ENCODE data around the gene TNF. TPM values are rescaled to one million over a fixed set of nuclear protein-coding genes. Genes with fewer than 3 reads are reported as not detected.

TNF gene
- total and polyA plus RNA-seq, 2 of the 13 experiments (the other 11 are each of a cell fraction or from before 2014, with no cell fraction given) = not detected

- TF ChIP-seq HOXA9 (CRISPR knock-in tag; IDR thresholded peaks at IDR 0.05; ENCODE audit: borderline replicate concordance) = 0 out of 2 replicates have a peak, but pooled peaks have one; percentile 47
Observed at GRCh38 chr6:31547727-31548543, 27.4 kb upstream of the TNF start (continued).

DNA sequence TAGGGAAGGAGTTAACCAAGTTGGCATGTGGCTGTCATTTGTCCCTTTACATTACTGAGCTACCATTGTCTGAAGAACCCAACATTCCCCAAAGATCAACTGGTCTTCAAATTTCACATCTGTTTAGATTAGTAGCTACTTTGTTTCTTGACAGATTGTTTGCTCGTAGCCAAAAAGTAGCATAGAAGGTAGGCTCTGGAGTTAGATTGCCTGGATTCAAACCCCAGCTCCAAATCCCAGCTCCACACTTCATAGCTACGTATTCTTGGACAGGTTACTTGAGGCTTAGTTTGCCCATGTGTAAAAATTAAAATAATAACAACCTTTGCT is 26.9 kb upstream of the TNF start:
- Histone ChIP-seq H3K4me2 (ENCODE audit: low read depth, low read length) (peak overlapping the region; percentile 91), H3K36me3 (replicated peaks in 1 of 2; ENCODE audit: control insufficient read depth in 1 of 2, insufficient read depth in 2 of 2, low read length in 2 of 2) (peaks cover 3 to 13% of the 10 kb centered on the region in 2 experiments), H2AFZ (ENCODE audit: low read length) (no peak overlapping the region), H3K4me3 (replicated peaks in 1 of 3; ENCODE audit: insufficient read depth in 1 of 3, low read depth in 2 of 3, low read length in 3 of 3) (peak overlapping the region in 2 of 3 experiments; percentile 76 to 93; a peak in 3 of 6 replicates), H3K9ac (ENCODE audit: insufficient read depth, low read depth, low read length) (peak overlapping the region; percentile 79), H3K27ac (ENCODE audit: extremely low read length, insufficient read depth, low read length) (no peak overlapping the region), H4K20me1 (ENCODE audit: insufficient read depth, low read length) (no peaks in the 10 kb centered on the region), H3K9me3 (ENCODE audit: low read length) (no peaks in the 10 kb centered on the region), H3K4me1 (ENCODE audit: insufficient read depth, low read length) (peaks cover 34% of the 10 kb centered on the region), H3K27me3 (ENCODE audit: control insufficient read depth in 1 of 2, insufficient read depth in 2 of 2, low read length in 2 of 2) (no peaks in the 10 kb centered on the region; a peak in 1 of 5 replicates), H3K79me2 (ENCODE audit: insufficient read depth, low read length) (peaks cover 9% of the 10 kb centered on the region)
- FAIRE-seq = no peak
- WGBS (ENCODE audit: low lambda C conversion rate) = 97% methylated on average over 2 of the region's 2 CpGs
- no TSS peak for BruUV-seq (replicated peaks)
- ChIA-PET POLR2A (interaction anchor here (0.8 to 4.6 kb wide), 2 partner anchors 49 to 107 kb away, joined by 4 to 36 read pairs; partner anchors contain the start of gene APOM), CTCF (ENCODE audit: low intra/inter-chr PET ratio, low total read pairs) (no interaction called here)
- ATAC-seq = no peak
- intact Hi-C loops (cut with micrococcal nuclease; ENCODE audit: unreplicated experiment) = loop anchor here (5.0 to 10.0 kb wide), 2 partner anchors 34 to 106 kb away; partner anchors contain the start of genes APOM, BAG6 and LTB
- in situ Hi-C loops (cut with HindIII; ENCODE audit: extremely low pct_ligation_motif_present, low pct_unique_long_range_greater_than_20kb) = loop anchor here (5.0 kb wide), 1 partner anchor 49 kb away; no protein-coding TSS in a partner anchor
- TF ChIP-seq ZNF556 (CRISPR knock-in tag; IDR thresholded peaks at IDR 0.05; ENCODE audit: borderline replicate concordance) (0 out of 2 replicates have a peak, but pooled peaks have one; percentile 3), ATF7 (IDR thresholded peaks at IDR 0.05) (no peak), ATF7 (CRISPR knock-in tag; IDR thresholded peaks at IDR 0.05) (0 out of 2 replicates have a peak, but pooled peaks have one; percentile 5), REPIN1 (CRISPR knock-in tag; IDR thresholded peaks at IDR 0.05; ENCODE audit: borderline replicate concordance, low read depth) (no peak), MXI1 (IDR thresholded peaks at IDR 0.05; ENCODE audit: borderline replicate concordance, low read depth, low read length) (no peak)
- DNase-seq (ENCODE audit: low spot score) = no peak
